Trophoblast cell (in vitro differentiated cells and primary cell): ENCODE measurements around the gene RBMX2.

Source experiments
- DNase-seq, 2 donors: peaks; one replicate each; pipeline ENCODE4 v3.0.0-alpha.2; 2016
- H2AFZ ChIP-seq: 2 replicates; pipeline ENCODE4 v1.6.1; 2013; ENCODE audit warnings: low read length, moderate library complexity, mild to moderate bottlenecking; ENCODE audit not compliant: insufficient read depth, poor library complexity
- H2AK5ac ChIP-seq: 2 replicates; pipeline ENCODE4 v1.6.1; 2013; ENCODE audit warnings: mild to moderate bottlenecking, low read length
- H2BK120ac ChIP-seq: 2 replicates; pipeline ENCODE4 v1.6.1; 2013; ENCODE audit warnings: low read length, mild to moderate bottlenecking, moderate library complexity; ENCODE audit not compliant: insufficient read depth, poor library complexity
- H2BK12ac ChIP-seq: 2 replicates; pipeline ENCODE4 v1.6.1; 2013; ENCODE audit warnings: mild to moderate bottlenecking, low read length, moderate library complexity
- H2BK5ac ChIP-seq: 2 replicates; pipeline ENCODE4 v1.6.1; 2013; ENCODE audit warnings: low read length, low read depth, moderate library complexity, mild to moderate bottlenecking; ENCODE audit not compliant: poor library complexity
- H3K14ac ChIP-seq: 2 replicates; pipeline ENCODE4 v1.6.1; 2013; ENCODE audit warnings: mild to moderate bottlenecking, low read length
- H3K18ac ChIP-seq: 2 replicates; pipeline ENCODE4 v1.6.1; 2013; ENCODE audit warnings: mild to moderate bottlenecking, low read length
- H3K23ac ChIP-seq: 2 replicates; pipeline ENCODE4 v1.6.1; 2013; ENCODE audit warnings: low read length
- H3K27ac ChIP-seq: 2 replicates; pipeline ENCODE4 v1.5.1; 2013; ENCODE audit warnings: low read depth, mild to moderate bottlenecking, inconsistent platforms, low read length, moderate library complexity
- H3K27me3 ChIP-seq: 2 replicates; pipeline ENCODE4 v1.6.1; 2013; ENCODE audit warnings: inconsistent platforms, mild to moderate bottlenecking, low read length, moderate library complexity; ENCODE audit not compliant: insufficient read depth
- H3K36me3 ChIP-seq, 2 experiments: 1 replicate in 1 of 2; 2 replicates in 1 of 2; pipeline ENCODE4 v1.6.1; 2013; ENCODE audit warnings: low read length in 2 of 2, mild to moderate bottlenecking in 2 of 2, moderate library complexity in 1 of 2; ENCODE audit not compliant: insufficient read depth in 2 of 2, control insufficient read depth in 1 of 2
- H3K4ac ChIP-seq: 2 replicates; pipeline ENCODE4 v1.6.1; 2013; ENCODE audit warnings: low read depth, mild to moderate bottlenecking, low read length, moderate library complexity
- H3K4me1 ChIP-seq, 2 experiments: 1 replicate in 1 of 2; 2 replicates in 1 of 2; pipeline ENCODE4 v1.6.1; 2013; ENCODE audit warnings: low read length in 2 of 2, mild to moderate bottlenecking in 2 of 2, moderate library complexity in 1 of 2; ENCODE audit not compliant: insufficient read depth in 2 of 2, control insufficient read depth in 1 of 2
- H3K4me2 ChIP-seq: 2 replicates; pipeline ENCODE4 v1.6.1; 2013; ENCODE audit warnings: inconsistent platforms, mild to moderate bottlenecking, low read length, moderate library complexity
- H3K4me3 ChIP-seq: 2 replicates; pipeline ENCODE4 v1.5.1; 2013; ENCODE audit warnings: mild to moderate bottlenecking, low read depth, low read length, inconsistent platforms
- H3K79me1 ChIP-seq: one replicate; pipeline ENCODE4 v1.6.1; 2013; ENCODE audit warnings: low read length
- H3K79me2 ChIP-seq: 2 replicates; pipeline ENCODE4 v1.6.1; 2013; ENCODE audit warnings: low read length, mild to moderate bottlenecking; ENCODE audit not compliant: control insufficient read depth, insufficient read depth, poor library complexity
- H3K9ac ChIP-seq: 2 replicates; pipeline ENCODE4 v1.6.1; 2013; ENCODE audit warnings: mild to moderate bottlenecking, low read length
- H3K9me3 ChIP-seq: 2 replicates; pipeline ENCODE4 v1.6.1; 2013; ENCODE audit warnings: low read depth, mild to moderate bottlenecking, control low read depth, inconsistent platforms, low read length; ENCODE audit not compliant: insufficient read depth
- H4K12ac ChIP-seq: 2 replicates; pipeline ENCODE4 v1.6.1; 2013; ENCODE audit warnings: low read depth, mild to moderate bottlenecking, low read length, moderate library complexity
- H4K8ac ChIP-seq: 2 replicates; pipeline ENCODE4 v1.6.1; 2013; ENCODE audit warnings: low read depth, mild to moderate bottlenecking, low read length, moderate library complexity
- H4K91ac ChIP-seq: one replicate; pipeline ENCODE4 v1.6.1; 2013; ENCODE audit warnings: low read depth, mild to moderate bottlenecking, low read length, moderate library complexity
- WGBS: extraction: QIAGEN DNeasy Blood & Tissue Kit; methylation state at CpG from one replicate; pipeline ENCODE4 v1.1.7; 2013; ENCODE audit warnings: missing lambda C conversion rate; ENCODE audit not compliant: insufficient read length, insufficient coverage; ENCODE audit errors: extremely low coverage; 5-methylcytosine and 5-hydroxymethylcytosine counted together

The RBMX2 gene

DNA sequence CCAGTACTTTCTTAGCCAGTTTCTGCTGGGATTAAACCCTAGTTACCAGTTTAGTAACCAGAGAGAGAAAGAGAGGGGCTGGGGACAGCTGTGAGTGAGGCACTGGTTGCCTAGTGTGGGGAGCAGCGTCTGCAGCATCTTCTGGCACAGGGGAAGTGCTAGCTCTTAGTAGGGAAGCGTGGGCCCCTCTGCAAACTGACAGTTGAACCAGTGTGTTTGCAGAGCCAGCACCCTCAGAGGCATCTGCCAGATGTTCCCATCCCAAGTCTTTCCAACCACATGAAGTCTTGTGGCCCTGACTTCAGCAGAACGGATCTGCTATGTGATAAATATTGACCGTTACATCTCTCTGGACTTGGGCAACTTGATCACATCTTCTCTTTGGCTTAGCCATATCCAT, 15.0 kb downstream of the RBMX2 start:
- no peak overlapping the region for H3K27ac ChIP-seq
- no peak overlapping the region for H3K4ac ChIP-seq
- no peak overlapping the region for H3K18ac ChIP-seq
- peaks cover 6 to 8% of the 10 kb centered on the region in 2 experiments for H3K36me3 ChIP-seq
- H3K27me3 ChIP-seq, result no peaks in the 10 kb centered on the region
- WGBS, result no CpG with 5 or more reads among the region's 4 CpGs
- H3K79me1 ChIP-seq, result no peaks in the 10 kb centered on the region
- no peak overlapping the region for H4K12ac ChIP-seq
- H3K4me3 ChIP-seq, result no peak overlapping the region
- H4K8ac ChIP-seq, result no peak overlapping the region
- no peaks in the 10 kb centered on the region for H3K79me2 ChIP-seq
- DNase-seq, result no peak
- no peak overlapping the region for H3K14ac ChIP-seq
- no peak overlapping the region for H3K23ac ChIP-seq
- no peak overlapping the region for H3K9ac ChIP-seq
- no peak overlapping the region for H4K91ac ChIP-seq
- no peaks in the 10 kb centered on the region for H3K9me3 ChIP-seq
- H2AK5ac ChIP-seq, result no peak overlapping the region
- no peak overlapping the region for H2BK12ac ChIP-seq
- no peak overlapping the region for H2BK5ac ChIP-seq
- no peak overlapping the region for H2BK120ac ChIP-seq
- no peak overlapping the region for H3K4me2 ChIP-seq
- no peak overlapping the region for H2AFZ ChIP-seq
- no peaks in the 10 kb centered on the region for H3K4me1 ChIP-seq

DNA sequence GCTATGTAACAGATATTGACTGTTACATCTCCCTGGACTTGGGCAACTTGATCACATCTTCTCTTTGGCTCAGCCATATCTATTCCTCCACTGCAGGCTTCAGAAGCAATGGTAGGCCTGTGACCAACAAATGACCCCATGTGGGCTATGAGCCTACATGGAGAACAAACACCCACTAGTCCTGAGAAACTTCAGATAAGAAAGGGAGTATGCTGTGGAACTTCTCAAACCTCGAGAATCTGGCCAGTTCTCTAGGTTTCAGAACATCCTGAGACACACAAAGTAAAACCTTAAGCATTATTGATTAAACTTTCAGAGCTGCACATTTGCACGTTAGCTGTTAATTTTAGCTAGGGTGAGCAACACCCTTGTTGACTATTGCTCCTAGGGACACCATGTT, 16.3 kb downstream of the RBMX2 start:
- no peak overlapping the region for H3K4me3 ChIP-seq
- H3K27ac ChIP-seq, result no peak overlapping the region
- H3K14ac ChIP-seq, result no peak overlapping the region
- WGBS, result no CpG with 5 or more reads among the region's 2 CpGs
- H3K4me2 ChIP-seq, result no peak overlapping the region
- H3K9ac ChIP-seq, result no peak overlapping the region
- H4K8ac ChIP-seq, result no peak overlapping the region
- H3K4me1 ChIP-seq, result no peaks in the 10 kb centered on the region
- H2BK12ac ChIP-seq, result no peak overlapping the region
- H3K23ac ChIP-seq, result no peak overlapping the region
- H4K12ac ChIP-seq, result no peak overlapping the region
- H2BK120ac ChIP-seq, result no peak overlapping the region
- H3K36me3 ChIP-seq, result peaks cover 2 to 3% of the 10 kb centered on the region in 2 experiments
- H3K4ac ChIP-seq, result no peak overlapping the region
- H2AFZ ChIP-seq, result no peak overlapping the region
- H2BK5ac ChIP-seq, result no peak overlapping the region
- no peaks in the 10 kb centered on the region for H3K79me1 ChIP-seq
- no peak overlapping the region for H3K18ac ChIP-seq
- no peak overlapping the region for H2AK5ac ChIP-seq
- no peak for DNase-seq
- no peaks in the 10 kb centered on the region for H3K27me3 ChIP-seq
- no peaks in the 10 kb centered on the region for H3K79me2 ChIP-seq
- H4K91ac ChIP-seq, result no peak overlapping the region
- H3K9me3 ChIP-seq, result no peaks in the 10 kb centered on the region

DNA sequence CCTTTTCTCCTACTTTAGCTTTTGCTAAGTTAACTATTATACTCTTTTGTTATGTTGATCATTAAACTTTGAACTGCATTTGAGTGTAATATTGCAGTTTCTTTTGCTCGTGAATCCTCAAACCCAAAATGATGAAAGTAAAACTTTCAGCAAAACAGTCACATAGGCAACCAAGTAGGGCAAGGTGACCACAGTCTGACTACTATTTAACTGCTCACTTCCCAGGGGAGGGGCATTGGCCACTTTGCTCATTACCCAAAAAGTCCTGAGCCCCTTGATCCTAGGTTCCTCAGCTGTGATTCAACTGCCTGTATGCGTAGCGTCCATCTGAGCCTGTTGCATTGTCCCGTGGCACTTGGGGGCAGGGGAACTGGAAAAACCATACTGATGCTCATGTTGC, 17.0 kb downstream of the RBMX2 start:
- Histone ChIP-seq H3K27ac (no peak overlapping the region), H2AK5ac (no peak overlapping the region), H4K91ac (no peak overlapping the region), H3K18ac (no peak overlapping the region), H3K27me3 (no peaks in the 10 kb centered on the region), H3K4ac (no peak overlapping the region), H2AFZ (no peak overlapping the region), H4K8ac (no peak overlapping the region), H3K79me2 (no peaks in the 10 kb centered on the region), H3K9me3 (no peaks in the 10 kb centered on the region), H2BK5ac (no peak overlapping the region), H3K4me2 (no peak overlapping the region), H2BK120ac (no peak overlapping the region), H3K79me1 (no peaks in the 10 kb centered on the region), H2BK12ac (no peak overlapping the region), H3K4me1 (no peaks in the 10 kb centered on the region), H4K12ac (no peak overlapping the region), H3K23ac (no peak overlapping the region), H3K9ac (no peak overlapping the region), H3K4me3 (no peak overlapping the region), H3K36me3 (peaks cover under 1 to 3% of the 10 kb centered on the region in 2 experiments), H3K14ac (no peak overlapping the region)
- no CpG with 5 or more reads among the region's 4 CpGs for WGBS
- no peak for DNase-seq

DNA sequence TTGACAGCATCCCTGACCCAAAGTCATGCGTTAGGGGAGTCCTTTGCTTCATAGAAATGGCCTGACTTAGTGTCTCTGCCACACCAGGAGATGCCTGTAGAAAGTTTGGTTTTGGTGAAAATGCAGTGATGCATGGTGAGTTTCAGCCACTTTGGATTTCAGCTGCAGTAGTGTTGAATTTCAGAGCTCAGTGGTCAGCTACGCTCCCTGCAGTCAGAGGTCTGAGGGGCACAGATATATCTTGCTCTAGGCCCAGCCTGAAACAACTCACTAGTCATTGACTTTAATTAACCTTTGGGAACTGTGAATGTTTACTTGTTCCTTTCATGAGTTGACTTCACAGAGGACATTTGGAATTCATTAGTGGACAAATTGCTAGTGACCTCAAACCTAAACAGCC, 17.5 kb downstream of the RBMX2 start:
- H2BK12ac ChIP-seq, result no peak overlapping the region
- H2AFZ ChIP-seq, result no peak overlapping the region
- H3K14ac ChIP-seq, result no peak overlapping the region
- no peaks in the 10 kb centered on the region for H3K9me3 ChIP-seq
- H3K4ac ChIP-seq, result no peak overlapping the region
- no CpG with 5 or more reads among the region's 2 CpGs for WGBS
- H2AK5ac ChIP-seq, result no peak overlapping the region
- H3K27me3 ChIP-seq, result no peaks in the 10 kb centered on the region
- H4K8ac ChIP-seq, result no peak overlapping the region
- H3K4me3 ChIP-seq, result no peak overlapping the region
- no peak for DNase-seq
- H3K79me1 ChIP-seq, result no peaks in the 10 kb centered on the region
- H3K23ac ChIP-seq, result no peak overlapping the region
- no peak overlapping the region for H4K91ac ChIP-seq
- no peak overlapping the region for H3K18ac ChIP-seq
- H3K4me2 ChIP-seq, result no peak overlapping the region
- no peak overlapping the region for H4K12ac ChIP-seq
- no peak overlapping the region for H2BK5ac ChIP-seq
- H3K79me2 ChIP-seq, result no peaks in the 10 kb centered on the region
- H3K9ac ChIP-seq, result no peak overlapping the region
- no peak overlapping the region for H2BK120ac ChIP-seq
- H3K36me3 ChIP-seq, result peaks cover 0 to 3% of the 10 kb centered on the region in 2 experiments
- no peak overlapping the region for H3K27ac ChIP-seq
- H3K4me1 ChIP-seq, result no peaks in the 10 kb centered on the region
